K562 (cell line): ENCODE results near the gene ST8SIA2. TPM values are rescaled to one million over a fixed set of nuclear protein-coding genes. Genes with fewer than 3 reads are reported as not detected.

Experiments
- ATAC-seq: fragments of 200-7000 bp; cut with Tn5 transposase; 3 replicates; pipeline ENCODE4 v1.9.1; 2020; ENCODE audit warnings: moderate library complexity
- Bru-seq: library from RNA; stranded (reverse); fragments of 400-500 nt; gene quantifications from one replicate; lab custom pipeline; 2021; lab: Mats Ljungman, UMichigan
- BruChase-seq, 2 experiments: library from RNA; stranded (reverse); fragments of 400-500 nt; gene quantifications; one replicate each; lab custom pipeline; 2021; lab: Mats Ljungman, UMichigan
- BruUV-seq: library from RNA; stranded (reverse); fragments of 400-500 nt; replicated peaks from 2 replicates; lab custom pipeline; 2021; lab: Mats Ljungman, UMichigan
- CTCF ChIA-PET: fragments of 300-600 bp; formaldehyde crosslinking; extraction: SDS; loops from one replicate; lab custom pipeline; 2021; ENCODE audit warnings: low intra/inter-chr PET ratio; lab: Yijun Ruan, JAX
- POLR2A ChIA-PET: fragments of 300-600, 350-650 bp; sonication (Branson Sonifier 250); formaldehyde crosslinking; extraction: SDS; loops from one replicate; lab custom pipeline; 2021; ENCODE audit warnings: antibody characterized with exemption, inconsistent platforms; lab: Yijun Ruan, JAX
- DNase-seq, 4 experiments: peaks; one replicate each; pipeline versions ENCODE4 v3.0.0 to v3.0.0-alpha.2; 2011 to 2018; ENCODE audit warnings: low spot score in 3 of 4, mixed read lengths in 3 of 4; ENCODE audit errors: extremely low read depth in 1 of 4
- FAIRE-seq: peaks from 2 replicates; lab custom pipeline; 2011; peaks lifted over from hg19 to GRCh38; lab: Jason Lieb, UNC
- H2AFZ ChIP-seq: 2 replicates; pipeline ENCODE4 v1.6.0; 2011; ENCODE audit warnings: low read depth, low read length, control low read depth, inconsistent platforms
- H3K27ac ChIP-seq: fragments of 200-600 bp; 3 replicates; pipeline ENCODE4 v1.8.0; 2011; ENCODE audit warnings: low read depth, mild to moderate bottlenecking, control low read depth, inconsistent platforms, low read length, moderate library complexity, mixed read lengths; ENCODE audit errors: extremely low read depth
- H3K27me3 ChIP-seq, 2 experiments: fragments of 300-600 bp in 1 of 2; 2 replicates in 1 of 2; 3 replicates in 1 of 2; pipeline versions ENCODE4 v1.6.0 to v1.8.0; 2011; ENCODE audit warnings: inconsistent platforms in 2 of 2, low read length in 2 of 2, mild to moderate bottlenecking in 1 of 2, mixed read lengths in 1 of 2, moderate library complexity in 1 of 2; ENCODE audit not compliant: control insufficient read depth in 2 of 2, insufficient read depth in 2 of 2
- H3K36me3 ChIP-seq: fragments of 300-600 bp; 3 replicates; pipeline ENCODE4 v1.8.0; 2011; ENCODE audit warnings: mild to moderate bottlenecking, low read length, inconsistent platforms; ENCODE audit not compliant: control insufficient read depth, insufficient read depth
- H3K4me1 ChIP-seq, 2 experiments: fragments of 200-600 bp in 1 of 2; replicated peaks in 1 of 2; 2 replicates in 1 of 2; 3 replicates in 1 of 2; pipeline versions ENCODE4 v1.5.1 to v1.8.0; 2011; ENCODE audit warnings: inconsistent platforms in 2 of 2, low read length in 2 of 2, mild to moderate bottlenecking in 1 of 2, mixed read lengths in 1 of 2, moderate library complexity in 1 of 2; ENCODE audit not compliant: control insufficient read depth in 2 of 2, insufficient read depth in 2 of 2
- H3K4me2 ChIP-seq: 2 replicates; pipeline ENCODE4 v1.6.1; 2011; ENCODE audit warnings: low read length, control low read depth, inconsistent platforms, mixed read lengths; ENCODE audit not compliant: insufficient read depth
- H3K4me3 ChIP-seq: fragments of 200-600 bp; sonication (generic), shearing (Covaris generic); 2 replicates; pipeline ENCODE4 v1.5.1; 2016; ENCODE audit warnings: control low read depth, inconsistent platforms
- H3K79me2 ChIP-seq: fragments of 200-600 bp; 3 replicates; pipeline ENCODE4 v1.8.0; 2011; ENCODE audit warnings: low read length, inconsistent platforms; ENCODE audit not compliant: control insufficient read depth, insufficient read depth
- H3K9ac ChIP-seq, 2 experiments: 2 replicates each; pipeline versions ENCODE4 v1.6.0 to v1.6.1; 2011; ENCODE audit warnings: low read depth in 2 of 2, low read length in 2 of 2, control low read depth in 1 of 2, inconsistent platforms in 1 of 2, mild to moderate bottlenecking in 1 of 2, mixed read lengths in 1 of 2; ENCODE audit not compliant: insufficient read depth in 1 of 2
- H3K9me1 ChIP-seq: one replicate; pipeline ENCODE4 v1.6.0; 2011; ENCODE audit warnings: inconsistent platforms, mild to moderate bottlenecking, low read length, moderate library complexity; ENCODE audit not compliant: control insufficient read depth, insufficient read depth
- H3K9me3 ChIP-seq: replicated peaks from 2 replicates; pipeline ENCODE4 v1.5.1; 2011; ENCODE audit warnings: low read depth, low read length, inconsistent platforms; ENCODE audit not compliant: control insufficient read depth, insufficient read depth
- H4K20me1 ChIP-seq: replicated peaks from 2 replicates; pipeline ENCODE4 v1.6.1; 2011; ENCODE audit warnings: low read length, inconsistent platforms, mixed read lengths; ENCODE audit not compliant: control insufficient read depth, insufficient read depth
- CAMTA2 ChIP-seq: fragments of 250-450 bp; sonication (Bioruptor Pico); conservative IDR thresholded peaks from 2 replicates; pipeline ENCODE4 v1.5.1; 2022
- ZNF830 ChIP-seq: fragments of 250-450 bp; sonication (Bioruptor Pico); IDR thresholded peaks from 2 replicates; pipeline ENCODE4 v1.5.0; 2021; ENCODE audit warnings: mild to moderate bottlenecking
- WGBS: fragments of 100-300 bp; shearing (Covaris generic); methylation state at CpG from one replicate; pipeline ENCODE4 v1.1.6; 2016; ENCODE audit warnings: low coverage, mixed read lengths; ENCODE audit not compliant: insufficient coverage; ENCODE audit errors: missing lambda C conversion rate; 5-methylcytosine and 5-hydroxymethylcytosine counted together
- in situ Hi-C: fragments of 300-500 bp; cut with MboI; formaldehyde crosslinking; loops from 4 replicates; pipeline ENCODE4 v1.15.0; 2018; ENCODE audit warnings: inconsistent platforms, mixed read lengths
- intact Hi-C: fragments of 100-400 bp; cut with micrococcal nuclease; formaldehyde crosslinking; loops from 2 replicates; pipeline ENCODE4 v1.14.2; 2022
- long read RNA-seq, 3 experiments: library from polyadenylated mRNA in 2 of 3; library from RNA in 1 of 3; unstranded in 2 of 3; stranded (forward) in 1 of 3; transcript quantifications; one replicate each; pipeline ENCODE4 v2.0.0, GENCODE V29; 2019 to 2022
- polyA minus RNA-seq, 3 experiments: library from RNA; depleted of rRNA, polyadenylated mRNA; stranded (reverse); fragments of >200 nt; gene quantifications; 2 replicates each; pipeline ENCODE4 v1.2.3, GENCODE V29; 2011
- polyA plus RNA-seq, 8 experiments: library from polyadenylated mRNA; depleted of rRNA in 4 of 8; stranded (reverse) in 5 of 8; unstranded in 3 of 8; fragments of >200 nt; fragmentation: Nextera tagmentation in 2 of 8; fragmentation: Illumina TruSeq in 1 of 8; extraction: Ambion mirVana in 2 of 8; extraction: Trizol in 1 of 8; gene quantifications; 2 replicates each; pipeline versions ENCODE4 v1.2.1 to v1.2.3, GENCODE V29; 2011 to 2014; ENCODE audit warnings: inconsistent platforms in 1 of 8, missing spikeins in 1 of 8
- total RNA-seq, 7 experiments: library from RNA; depleted of rRNA in 6 of 7; stranded (reverse); fragments of >200 nt in 6 of 7; fragmentation: Illumina TruSeq in 2 of 7; extraction: Trizol in 2 of 7; gene quantifications; 2 replicates each; pipeline versions ENCODE4 v1.2.1 to v1.2.3, GENCODE V29; 2011 to 2021; ENCODE audit warnings: low replicate concordance in 1 of 7

The ST8SIA2 gene
- not detected in 2 replicates for total RNA-seq (2011; cell fraction: chromatin; rRNA removed; ENCODE audit: low replicate concordance)
- not detected in 2 replicates for total RNA-seq (2011; cell fraction: nucleolus; rRNA removed)
- total RNA-seq (2011; cell fraction: nucleoplasm; rRNA removed), result not detected in 2 replicates
- total RNA-seq (2014; rRNA removed), result not detected in 2 replicates
- total RNA-seq (2014; rRNA removed; fragmentation: Illumina TruSeq; extraction: Trizol), result not detected in 2 replicates
- not detected in 2 replicates for total RNA-seq (2015; rRNA removed; fragmentation: Illumina TruSeq; extraction: Trizol)
- not detected in 2 replicates for total RNA-seq (2021)
- not detected in 2 replicates for polyA plus RNA-seq (2011; rRNA removed)
- polyA plus RNA-seq (2011; cell fraction: cytosol; rRNA removed), result not detected in 2 replicates
- not detected in 2 replicates for polyA plus RNA-seq (2011; cell fraction: nucleus; rRNA removed)
- not detected in 2 replicates for polyA plus RNA-seq (2012)
- not detected in 2 replicates for polyA plus RNA-seq (2014; fragmentation: Illumina TruSeq; extraction: Trizol)
- polyA plus RNA-seq (2014; fragmentation: Nextera tagmentation; extraction: Ambion mirVana), result not detected
- polyA plus RNA-seq (2014; rRNA removed), result not detected in 2 replicates
- not detected in 2 replicates for polyA minus RNA-seq (2011; rRNA and poly(A)+ RNA removed)
- polyA minus RNA-seq (2011; cell fraction: cytosol; rRNA and poly(A)+ RNA removed), result not detected in 2 replicates
- not detected in 2 replicates for polyA minus RNA-seq (2011; cell fraction: nucleus; rRNA and poly(A)+ RNA removed)
- Bru-seq, nascent RNA, result percentile 1 among the genes with signal in this experiment
- BruChase-seq, experiment 1, labeled RNA remaining after a 2-hour chase, result not detected
- not detected for BruChase-seq, experiment 2, labeled RNA remaining after a 6-hour chase
- long read RNA-seq, experiment 1, result 0 reads
- long read RNA-seq, experiment 2, result 0 reads
- long read RNA-seq, experiment 3, result 0 reads

GRCh38 chr15:92393071-92393979 lies at the start of gene ST8SIA2:
Gene ST8SIA2, plus strand, starts transcription at chr15:92393881. Its CDS starts 184 bp downstream, at chr15:92394065.
- H3K79me2 ChIP-seq, result no peaks in the 10 kb centered on the region
- no peaks in the 10 kb centered on the region for H4K20me1 ChIP-seq
- ATAC-seq (no peak), FAIRE-seq (no peak), DNase-seq (no peak)
- H3K27ac ChIP-seq, result no peak within 1 kb of the TSS
- no peak within 1 kb of the TSS for H3K9ac ChIP-seq
- no peaks in the 10 kb centered on the region for H3K9me1 ChIP-seq
- intact Hi-C loops (no loop called here), in situ Hi-C loops (no loop called here)
- whole genome bisulfite sequencing, result 21% methylated on average over 40 of the region's 78 CpGs
- TF ChIP-seq ZNF830 (CRISPR knock-in tag) (no peak), CAMTA2 (CRISPR knock-in tag) (no peak)
- no peaks in the 10 kb centered on the region; a peak in 1 of 5 replicates for H3K4me1 ChIP-seq
- ChIA-PET POLR2A (interaction anchor here (0.5 to 0.8 kb wide), 2 partner anchors 10 to 15 kb away, joined by 3 read pairs; no protein-coding TSS in a partner anchor), CTCF (no interaction called here)
- no peaks in the 10 kb centered on the region for H3K36me3 ChIP-seq
- peaks cover 10 to 36% of the 10 kb centered on the region in 2 experiments; a peak in 4 of 5 replicates for H3K27me3 ChIP-seq
- no peaks in the 10 kb centered on the region for H3K9me3 ChIP-seq
- H3K4me3 ChIP-seq, result no peak within 1 kb of the TSS
- H2AFZ ChIP-seq, result no peak within 1 kb of the TSS
- no peak within 1 kb of the TSS for H3K4me2 ChIP-seq
- no TSS peak for BruUV-seq
